Hematopoietic multipotent progenitor cell treated with erythropoietin and hydrocortisone succinate and interleukin-3 and kit ligand, for 6 days (in vitro differentiated cells): ENCODE measurements around the gene PPP2R3A.
"Not testable (repeated sequence)": the region's sequence is repeated elsewhere in the genome, so short reads cannot be mapped to it uniquely, and the experiment has no call there.

Source experiments
- DNase-seq: peaks from one replicate; pipeline ENCODE4 v3.0.0-alpha.2; 2015

The PPP2R3A gene

DNA sequence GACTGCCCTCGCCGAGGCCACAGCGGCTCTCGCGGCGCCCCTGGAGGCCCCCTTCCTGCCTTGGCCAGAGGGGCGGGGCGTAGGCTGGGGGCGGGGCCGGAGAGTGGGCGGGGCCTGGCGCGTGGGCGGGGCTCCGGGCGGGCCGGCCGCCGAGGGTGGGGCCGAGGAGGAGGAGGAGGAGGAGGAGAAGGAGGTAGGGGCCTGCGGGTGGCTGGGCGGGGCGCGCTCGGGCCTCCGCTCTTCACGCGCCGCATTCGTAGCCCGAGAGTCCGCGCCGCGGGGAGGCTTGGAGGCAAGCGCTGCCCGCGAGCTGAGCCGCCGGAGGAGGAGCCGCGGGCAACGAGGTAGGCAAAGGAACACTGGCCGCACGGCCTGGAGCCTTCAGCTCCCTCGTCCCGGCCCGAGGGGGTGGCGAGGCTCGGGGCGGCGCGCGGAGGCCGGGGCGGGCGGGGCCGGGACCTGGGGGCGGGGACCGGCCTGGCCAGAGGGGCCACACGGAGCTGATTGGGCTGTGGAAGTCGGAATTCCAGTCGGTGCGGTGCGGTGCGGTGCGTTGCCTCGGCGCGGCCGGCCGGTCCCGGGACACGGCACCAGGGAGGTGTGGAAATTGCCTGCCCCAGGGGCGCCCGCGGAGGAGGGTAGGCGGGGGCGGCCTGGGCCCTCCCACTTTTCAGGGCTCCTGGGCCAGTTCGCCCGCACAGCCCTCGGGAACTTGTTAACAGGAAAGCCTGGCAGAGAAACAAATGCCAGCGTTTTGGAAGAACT, at the start of gene PPP2R3A:
Gene PPP2R3A (plus strand): TSS at position 223 of the 765 bp plus-strand sequence. CDS start 35,771 bp downstream, outside the sequence.
- DNase-seq = peak; percentile 87

GRCh38 chr3:135916310-135916709, 49.2 kb upstream of the PPP2R3A start:
- no peak for DNase-seq

DNA sequence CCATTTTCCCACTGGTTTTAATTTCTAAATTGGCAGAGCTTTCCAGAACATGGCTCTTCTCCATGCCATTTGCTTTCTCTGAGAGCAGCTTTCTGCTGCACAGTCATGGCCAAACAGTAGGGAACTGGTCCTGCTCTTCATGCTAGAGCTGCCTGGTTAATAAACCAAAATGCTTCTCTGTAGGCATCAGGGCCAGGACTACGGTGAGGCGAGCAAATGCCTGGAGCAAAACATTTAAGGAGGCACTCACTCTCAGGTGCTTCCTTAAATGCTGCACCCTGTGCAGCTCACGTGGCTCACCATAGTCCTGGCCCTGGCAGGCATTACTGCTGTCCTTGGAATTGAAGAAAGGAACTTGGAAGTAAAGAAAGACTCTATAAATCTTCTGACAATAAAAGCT, 48.5 kb upstream of the PPP2R3A start:
- no peak for DNase-seq

DNA sequence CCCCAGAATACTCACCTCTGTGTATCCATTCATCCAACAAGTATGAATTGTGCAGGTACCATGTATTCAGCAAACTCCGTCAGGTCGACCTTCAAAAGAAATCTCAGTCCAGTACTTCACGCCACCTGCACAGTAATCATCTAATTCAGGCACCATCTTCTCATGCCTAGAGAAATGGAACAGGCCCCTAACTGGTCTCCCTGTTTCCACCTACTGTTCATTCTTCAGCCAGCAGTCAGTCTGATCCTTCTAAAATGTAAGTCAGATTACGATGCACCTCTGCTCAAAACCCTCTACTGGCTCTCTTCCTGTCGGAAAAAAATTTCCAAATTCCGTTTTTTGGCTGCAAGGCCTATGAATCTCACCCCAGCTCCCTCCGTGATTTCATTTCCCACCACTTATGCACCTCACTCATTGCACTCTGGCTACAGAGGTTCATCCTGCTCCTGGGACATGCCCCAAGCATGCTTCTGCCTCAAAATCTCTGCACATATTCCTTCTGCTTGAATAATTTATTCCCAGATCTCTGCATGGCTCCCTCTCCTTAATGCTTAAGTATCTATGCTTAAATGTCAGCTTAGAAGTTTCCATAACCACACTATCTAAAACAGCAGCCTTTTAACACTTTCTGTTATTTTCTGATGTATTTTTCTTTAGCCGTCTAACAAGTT, 47.5 kb upstream of the PPP2R3A start:
- no peak for DNase-seq

GRCh38 chr3:135918600-135918999, 46.9 kb upstream of the PPP2R3A start:
- peak; percentile 49 for DNase-seq

- no peak for DNase-seq
Observed at GRCh38 chr3:135920275-135920674, 45.3 kb upstream of the PPP2R3A start.

DNA sequence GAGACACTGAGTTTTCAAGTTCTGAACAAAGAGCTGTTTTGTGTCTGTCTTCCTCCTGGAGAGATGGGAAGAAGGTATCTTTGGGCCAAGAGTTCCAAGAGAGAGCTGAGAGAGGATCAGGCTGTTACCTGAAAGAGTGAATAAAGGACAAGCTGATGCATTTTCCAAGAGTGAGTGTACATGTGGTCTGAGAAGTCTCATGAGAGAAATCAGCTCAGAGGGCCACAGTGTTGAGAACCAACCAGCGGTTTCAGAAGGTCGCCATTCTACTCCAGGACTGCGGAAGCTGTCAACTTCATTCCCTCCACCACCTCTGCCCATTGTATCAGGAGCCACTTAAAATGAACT, 42.7 kb upstream of the PPP2R3A start:
- DNase-seq = no peak

- no peak for DNase-seq
Observed at GRCh38 chr3:135924506-135924905, 41.0 kb upstream of the PPP2R3A start.

DNA sequence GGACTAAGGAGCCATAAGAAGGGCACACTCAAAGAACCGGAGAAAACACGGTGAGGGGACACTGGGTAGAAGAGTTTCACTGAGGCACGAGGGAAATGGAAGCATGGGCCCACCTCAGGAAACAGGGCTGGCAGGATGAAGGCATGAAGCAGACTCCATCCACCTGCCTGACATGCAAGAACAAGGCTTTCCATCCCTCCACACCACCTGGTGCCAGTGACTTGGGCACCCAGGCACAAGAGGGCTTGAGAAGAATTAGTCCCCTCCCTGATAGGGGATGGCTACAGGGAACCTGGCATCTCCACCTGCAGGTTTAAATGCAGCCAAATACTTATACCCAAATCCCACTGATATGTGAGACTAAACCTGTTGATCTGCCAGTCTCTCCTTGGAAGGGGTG, 38.9 kb upstream of the PPP2R3A start:
- DNase-seq = no peak

DNA sequence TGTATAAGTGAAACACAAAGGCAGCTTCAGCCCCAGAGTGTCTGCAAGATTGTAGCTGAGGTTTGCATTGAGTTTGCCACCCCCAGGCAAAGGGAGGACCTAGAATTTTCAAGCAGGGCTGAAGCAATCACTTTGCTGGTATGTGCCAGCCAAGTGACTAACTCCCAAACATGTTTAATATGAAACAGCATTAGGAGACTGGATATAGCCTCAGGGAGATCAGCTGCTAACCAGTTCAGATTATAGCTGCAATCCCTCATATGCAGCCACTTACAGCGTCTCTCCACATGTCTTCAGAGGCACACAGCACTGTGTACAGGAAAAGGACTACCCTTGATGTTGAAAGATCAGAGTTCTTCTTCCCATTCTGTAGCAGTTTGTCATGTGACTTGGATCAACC, 38.4 kb upstream of the PPP2R3A start:
- DNase-seq = no peak

GRCh38 chr3:135929670-135930069, 35.9 kb upstream of the PPP2R3A start:
- DNase-seq = no peak

DNA sequence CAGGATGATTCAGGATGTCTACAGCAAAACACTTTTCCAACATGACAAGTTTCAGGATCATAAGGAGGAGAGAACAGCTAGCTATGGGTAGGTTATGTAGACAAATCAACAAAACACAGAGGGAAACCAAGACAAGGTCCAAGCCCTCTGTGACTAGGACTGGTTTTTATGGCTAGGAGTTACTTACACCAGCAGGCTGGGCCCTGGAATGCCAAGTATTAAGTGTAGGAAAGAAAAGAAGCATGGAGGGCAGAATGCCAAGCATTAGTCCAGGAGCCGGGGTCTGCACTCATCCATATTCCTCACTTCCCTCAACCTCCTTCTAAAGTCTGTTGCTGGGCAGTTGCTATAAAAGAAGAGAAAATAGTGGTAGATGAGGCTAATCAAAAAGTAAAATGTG, 35.3 kb upstream of the PPP2R3A start:
- no peak for DNase-seq

GRCh38 chr3:135935171-135935570, 30.4 kb upstream of the PPP2R3A start:
- not testable (repeated sequence) for DNase-seq

- DNase-seq = not testable (repeated sequence)
Observed at GRCh38 chr3:135937766-135938165, 27.8 kb upstream of the PPP2R3A start.

- DNase-seq = no peak
Observed at GRCh38 chr3:135944831-135945230, 20.7 kb upstream of the PPP2R3A start.

DNA sequence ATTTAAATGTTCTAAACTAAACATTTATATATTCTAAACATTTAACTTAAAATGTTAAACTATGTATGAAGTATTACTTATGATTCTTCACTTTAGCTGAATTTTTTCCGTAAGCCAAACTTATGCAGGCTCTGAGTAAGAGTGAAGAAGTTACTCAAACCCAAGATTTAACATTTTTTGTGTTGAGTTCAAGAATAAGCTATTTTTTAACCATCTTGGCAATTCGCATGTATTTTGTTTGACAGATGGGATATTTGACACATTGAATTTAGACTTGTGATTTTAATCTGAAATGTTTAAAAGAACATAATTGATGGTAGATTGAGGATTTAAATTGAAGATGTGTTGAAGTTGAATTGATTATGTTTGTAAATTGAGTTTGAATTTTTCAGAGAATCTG, 14.6 kb upstream of the PPP2R3A start:
- no peak for DNase-seq

DNA sequence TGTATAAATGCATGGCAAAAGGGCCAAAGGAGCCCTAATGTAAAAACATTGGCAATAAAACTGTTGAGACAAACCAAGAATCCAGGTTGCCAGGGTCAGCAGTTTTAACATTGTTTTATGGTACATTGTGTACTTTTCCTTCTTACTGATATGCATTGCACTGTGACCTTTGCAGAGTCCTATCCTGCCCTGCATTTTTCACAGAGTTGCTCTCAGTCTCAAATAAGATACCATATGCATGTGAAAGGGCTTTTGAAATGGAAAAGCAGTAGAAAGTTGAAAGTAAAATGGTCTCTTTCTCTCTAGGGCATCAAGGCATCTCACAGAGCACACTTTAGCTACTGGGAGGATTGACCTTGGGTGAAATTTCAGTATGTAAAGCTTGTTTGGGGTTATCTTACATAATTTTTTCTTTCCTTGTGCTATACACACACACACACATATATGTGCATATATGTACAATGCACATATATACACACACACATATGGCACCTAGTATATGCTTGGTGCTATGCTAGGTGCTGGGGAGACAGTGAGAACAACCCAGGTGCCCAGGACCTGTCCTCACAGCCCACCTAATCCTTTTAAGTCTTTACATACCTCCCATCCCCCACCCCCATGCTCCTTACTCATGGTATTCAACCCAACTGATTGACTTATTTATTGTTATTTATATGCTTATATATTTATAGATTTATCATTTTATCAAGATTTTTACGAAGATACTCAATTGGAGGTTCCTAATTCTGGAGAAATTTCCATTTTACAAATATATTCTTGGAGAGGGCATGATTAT, 1.2 kb upstream of the PPP2R3A start:
- DNase-seq = no peak

GRCh38 chr3:135965129-135965505, 411 bp upstream of the PPP2R3A start:
- DNase-seq = no peak

GRCh38 chr3:135966271-135966961, 888 bp downstream of the PPP2R3A start:
- peak; percentile 4 for DNase-seq

DNA sequence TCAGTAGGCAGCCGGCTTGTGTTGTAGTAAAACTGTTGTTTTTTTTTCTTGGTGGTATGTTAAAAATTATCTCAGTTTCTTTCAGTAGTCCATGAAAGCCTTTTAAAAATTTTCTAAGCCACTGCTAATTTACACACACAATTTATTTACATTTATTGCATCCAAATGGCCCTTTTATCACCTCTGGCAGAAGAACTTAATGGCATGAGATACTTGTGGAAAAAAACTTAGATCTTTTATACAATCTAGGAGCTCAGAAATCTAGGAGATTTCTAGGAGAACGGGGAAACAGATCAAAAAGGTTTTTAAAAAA, 1.4 kb downstream of the PPP2R3A start:
- no peak for DNase-seq

DNA sequence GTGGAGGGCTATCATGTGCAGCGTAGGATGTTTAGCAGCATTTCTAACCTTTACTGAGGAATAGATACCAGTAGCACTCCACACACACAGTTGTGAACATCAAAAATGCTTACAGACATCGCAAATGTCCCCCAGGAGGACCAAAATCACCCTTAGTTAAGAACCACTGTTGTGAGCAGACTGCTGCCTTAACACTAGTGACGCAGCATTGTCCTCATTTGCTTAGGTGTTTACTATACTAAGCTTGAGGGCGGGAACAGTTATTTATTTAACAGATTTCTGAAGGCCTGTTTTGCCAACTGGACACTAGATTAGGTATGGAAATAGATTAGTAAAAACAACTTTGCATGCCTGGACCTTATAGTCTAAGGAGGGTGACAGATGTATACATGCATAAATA, 2.3 kb downstream of the PPP2R3A start:
- no peak for DNase-seq

DNA sequence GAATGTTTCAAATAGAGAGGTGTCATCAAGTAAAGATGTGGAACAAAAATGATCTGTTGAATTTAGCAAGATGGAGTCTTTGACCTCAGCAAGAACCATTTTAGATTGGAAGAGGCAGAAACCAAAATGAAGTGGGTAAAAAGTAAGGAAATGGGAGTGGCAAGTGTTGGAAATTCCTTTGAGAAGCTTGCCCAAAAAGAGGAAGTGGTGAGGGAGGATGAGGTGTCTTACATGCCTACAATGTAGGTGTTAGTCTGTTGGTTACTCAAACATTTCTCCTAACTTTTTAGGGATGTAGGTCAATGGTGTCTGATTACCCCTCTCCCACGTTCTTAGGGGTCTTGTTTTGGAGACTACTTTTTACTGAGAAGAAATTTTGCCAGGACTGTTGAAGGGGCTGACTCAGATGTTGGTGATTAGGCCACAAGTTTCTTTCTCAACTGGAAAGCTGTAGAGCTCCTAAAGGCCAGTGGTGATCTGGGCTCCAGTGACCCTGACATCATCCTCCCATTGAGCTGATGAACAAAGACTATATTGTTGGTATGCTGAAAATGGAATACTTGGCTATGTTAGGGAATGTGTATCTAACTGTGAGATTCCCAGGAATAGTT, 5.1 kb downstream of the PPP2R3A start:
- DNase-seq = no peak

GRCh38 chr3:135973841-135974240, 8.3 kb downstream of the PPP2R3A start:
- DNase-seq = no peak
